NCI-H1930 (cell line): ENCODE data around the gene PIK3C2G.

ENCODE experiments used
- DNase-seq, 2 experiments: peaks; one replicate each; lab custom pipeline; 2025; lab: John Stamatoyannopoulos, UW

PIK3C2G gene

DNA sequence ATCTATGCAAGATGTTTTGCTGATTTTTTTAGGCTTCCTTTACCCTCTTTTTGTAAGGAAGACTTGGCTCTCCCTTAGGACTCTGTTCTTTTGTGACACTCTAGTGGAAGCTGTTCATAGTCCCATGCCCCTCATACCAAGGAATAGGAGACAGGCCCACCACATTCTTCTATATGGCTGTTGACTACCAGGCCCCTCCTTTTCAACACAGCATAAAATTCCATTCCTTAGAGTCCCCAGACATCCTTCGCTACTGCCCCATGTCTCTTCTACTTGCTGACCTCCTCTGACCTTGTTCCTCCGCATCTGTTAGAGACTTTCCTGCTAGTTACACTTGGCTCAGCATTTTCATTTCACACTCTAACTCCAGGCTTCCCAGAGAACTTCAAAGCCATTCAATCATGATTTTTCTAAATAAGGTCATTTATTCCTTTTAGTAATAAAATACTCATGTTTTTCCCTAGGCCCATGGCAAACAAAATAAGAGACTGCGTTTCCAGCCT, 9.7 kb downstream of the PIK3C2G start:
- DNase-seq, result no peak

DNA sequence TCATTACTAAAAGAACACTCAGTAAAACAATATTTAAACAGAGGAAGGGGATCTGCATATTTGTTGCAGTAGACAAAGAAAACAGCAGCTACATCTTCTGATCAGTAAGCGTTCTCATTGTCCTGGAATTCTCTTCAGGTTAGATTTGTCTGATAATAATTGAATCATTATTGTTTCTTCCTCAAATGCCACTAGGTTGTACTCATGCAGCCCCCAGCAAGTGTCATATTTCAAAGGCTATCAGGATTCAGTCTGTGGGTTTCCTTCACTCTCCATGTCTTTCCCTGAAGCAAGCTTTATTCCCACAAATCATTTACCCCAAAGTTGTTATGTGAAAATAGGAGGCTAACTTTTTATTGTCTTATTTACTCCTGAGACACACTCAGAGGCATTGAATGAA, 14.7 kb downstream of the PIK3C2G start:
- DNase-seq, result no peak

DNA sequence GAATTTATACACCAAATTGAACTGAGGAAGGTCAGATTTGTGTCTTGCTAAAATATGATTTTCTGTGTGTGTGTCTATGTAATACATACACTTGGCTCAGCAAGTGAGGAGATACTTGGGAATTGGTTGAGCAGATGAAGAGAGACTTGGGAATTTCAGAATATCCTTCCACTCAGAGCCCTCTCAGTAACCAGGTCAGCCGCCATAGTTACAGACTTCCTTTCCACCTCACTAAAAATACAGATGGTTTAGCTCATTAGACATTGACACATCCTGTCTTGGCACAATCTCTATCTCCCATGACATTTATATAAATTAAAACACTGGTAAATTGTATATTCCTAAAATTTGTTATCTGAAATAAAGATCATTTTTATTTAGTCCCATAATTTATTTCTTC, 15.9 kb downstream of the PIK3C2G start:
- no peak for DNase-seq

DNA sequence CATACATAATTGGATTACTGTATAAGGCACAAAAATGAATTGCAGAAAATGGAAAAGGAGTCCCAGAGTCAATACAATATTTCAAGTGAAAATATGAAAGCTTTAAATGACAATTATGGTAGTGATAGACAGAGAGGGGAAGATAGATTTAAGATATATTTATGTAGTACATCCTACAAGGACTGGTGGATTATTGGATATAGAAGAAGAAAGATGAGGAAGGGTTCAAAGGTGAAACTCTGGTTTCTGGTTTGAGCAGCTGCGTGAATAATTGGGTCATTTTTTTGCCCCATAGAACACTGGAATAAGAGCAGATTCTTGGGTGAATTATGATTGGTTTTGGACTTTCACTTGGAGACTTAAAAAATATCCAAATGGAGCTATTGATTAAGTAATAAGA, 19.4 kb downstream of the PIK3C2G start:
- no peak for DNase-seq

DNA sequence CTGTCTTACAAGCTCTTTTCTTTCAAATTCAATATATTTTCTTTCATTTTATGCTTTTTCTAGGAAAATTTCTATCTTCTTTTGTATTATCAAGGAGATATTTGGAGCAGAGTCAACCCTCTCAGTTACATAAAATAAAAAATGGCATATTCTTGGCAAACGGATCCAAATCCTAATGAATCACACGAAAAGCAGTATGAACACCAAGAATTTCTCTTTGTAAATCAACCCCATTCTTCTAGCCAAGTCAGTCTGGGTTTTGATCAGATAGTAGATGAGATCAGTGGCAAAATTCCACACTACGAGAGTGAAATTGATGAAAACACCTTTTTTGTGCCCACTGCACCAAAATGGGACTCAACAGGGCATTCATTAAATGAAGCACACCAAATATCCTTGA, 20.6 kb downstream of the PIK3C2G start:
- no peak for DNase-seq

DNA sequence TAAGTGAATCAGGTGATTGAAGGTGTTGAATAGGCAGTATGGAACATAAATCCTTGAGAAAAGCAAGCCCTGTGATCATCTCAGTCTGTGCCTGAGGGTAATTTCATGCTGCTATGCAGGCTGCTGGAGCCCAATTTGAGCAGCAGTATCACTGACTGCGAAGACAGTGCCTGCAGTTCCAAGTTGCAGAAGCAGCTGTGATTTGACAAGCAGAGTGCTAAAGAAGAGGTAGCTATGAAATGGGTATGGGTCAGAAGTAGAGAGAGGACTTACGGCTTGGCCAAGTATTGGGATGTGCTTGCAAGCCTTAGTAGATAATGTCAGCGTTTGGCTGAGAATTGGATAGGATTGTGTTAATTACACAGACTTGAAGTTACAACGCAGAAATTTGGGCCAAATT, 22.5 kb downstream of the PIK3C2G start:
- DNase-seq, result no peak

DNA sequence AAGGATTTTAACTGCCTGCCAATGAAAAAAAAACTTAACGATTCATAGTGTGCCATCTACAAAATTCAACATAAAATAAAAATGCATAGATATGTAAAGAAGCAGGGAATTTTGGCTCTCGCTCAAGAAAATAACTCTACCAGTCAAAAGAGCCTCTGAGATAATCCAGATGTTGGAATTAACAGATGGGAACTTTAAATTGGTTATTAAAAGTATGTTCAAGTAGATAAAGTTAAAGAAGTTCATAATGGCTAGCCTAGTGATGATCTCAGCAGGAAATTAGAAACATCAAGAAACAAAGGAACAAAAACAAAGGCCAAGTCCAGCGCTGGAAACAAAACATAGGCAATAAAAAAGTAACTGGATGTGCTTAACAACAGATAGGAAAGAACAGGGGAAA, 23.1 kb downstream of the PIK3C2G start:
- no peak for DNase-seq

DNA sequence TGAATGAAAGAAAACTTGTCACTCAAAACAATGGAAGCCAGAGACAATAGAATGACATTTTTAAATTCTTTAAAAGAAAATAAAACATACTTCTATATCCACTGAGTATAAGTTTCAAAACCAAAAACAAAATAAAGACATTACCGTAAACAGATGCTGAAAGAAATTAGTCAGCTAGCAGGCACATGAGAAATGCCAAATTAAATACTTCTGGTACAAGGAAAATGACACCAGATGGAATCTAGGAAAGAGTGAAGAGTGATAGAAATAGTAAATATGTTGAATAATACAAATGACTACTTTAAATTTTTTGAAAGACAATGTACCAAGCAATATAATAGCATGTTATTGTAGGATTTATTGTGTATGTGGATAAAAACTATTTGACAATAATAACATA, 23.8 kb downstream of the PIK3C2G start:
- DNase-seq, result no peak

DNA sequence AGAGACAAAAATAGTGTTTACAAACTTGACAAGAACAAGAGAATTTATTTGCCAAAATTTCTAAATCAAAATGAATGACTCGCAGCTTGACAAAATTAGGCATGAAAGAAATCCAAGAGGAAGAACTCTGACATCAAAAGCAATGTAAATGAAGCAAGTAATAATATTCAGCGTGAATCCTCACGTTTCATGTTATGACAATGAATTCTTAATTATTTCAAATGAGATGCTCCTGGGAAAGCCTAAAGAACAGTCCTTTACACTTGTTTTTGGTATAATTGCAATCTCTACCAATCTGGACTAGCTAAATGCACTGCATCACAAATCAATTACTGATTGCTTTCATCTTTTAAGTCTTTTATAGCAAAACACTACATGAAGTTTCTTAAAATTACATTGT, 29.1 kb downstream of the PIK3C2G start:
- no peak for DNase-seq

DNA sequence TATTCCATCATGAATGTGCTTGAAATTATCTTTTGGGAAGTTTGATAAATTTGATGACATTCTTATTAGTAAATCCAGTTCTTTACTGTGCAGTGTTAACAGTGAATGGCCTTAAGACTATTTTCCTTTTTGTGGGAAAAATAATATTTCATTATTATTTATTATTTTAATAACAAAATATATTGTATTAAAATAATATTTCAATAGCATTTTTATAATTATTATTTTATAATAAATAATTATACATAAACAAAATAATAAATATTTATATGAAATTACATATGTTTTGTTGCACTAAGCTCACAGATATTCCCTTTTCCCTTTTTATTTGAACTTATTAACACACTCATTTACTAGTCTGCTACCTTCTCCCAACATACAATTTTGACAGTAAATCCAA, 33.6 kb downstream of the PIK3C2G start:
- DNase-seq, result no peak

DNA sequence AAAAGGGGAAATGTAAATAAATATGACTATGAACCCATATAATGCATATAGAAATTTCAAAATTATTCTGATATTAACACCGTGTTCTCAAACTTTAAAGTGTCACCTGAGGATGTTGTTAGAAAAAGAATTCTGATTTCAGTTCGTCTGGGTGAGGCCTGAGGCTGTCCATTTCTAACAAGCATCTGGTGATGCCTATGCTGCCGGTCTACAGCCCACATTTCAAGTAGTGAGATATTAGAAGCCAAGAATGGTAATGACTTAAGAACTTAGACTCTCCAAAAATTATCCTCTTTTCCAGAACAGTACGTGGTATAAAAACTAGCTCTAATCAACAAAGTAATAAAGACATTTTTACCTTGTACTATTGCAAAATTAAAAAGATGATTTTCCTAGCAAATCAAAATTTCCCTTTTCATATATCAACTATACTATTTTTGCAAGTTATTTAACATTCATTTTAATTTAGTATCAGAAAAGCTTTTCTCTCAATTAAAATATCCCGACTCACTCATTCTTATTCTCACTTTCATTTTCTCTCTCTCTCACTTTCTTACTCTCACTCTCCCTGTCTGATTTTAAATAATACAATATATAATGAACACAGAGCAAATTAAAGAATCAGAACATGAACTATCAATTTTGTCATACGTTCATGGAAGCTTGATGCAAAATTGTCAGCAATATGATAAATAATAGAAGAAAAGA, 35.0 kb downstream of the PIK3C2G start:
- DNase-seq, result no peak

DNA sequence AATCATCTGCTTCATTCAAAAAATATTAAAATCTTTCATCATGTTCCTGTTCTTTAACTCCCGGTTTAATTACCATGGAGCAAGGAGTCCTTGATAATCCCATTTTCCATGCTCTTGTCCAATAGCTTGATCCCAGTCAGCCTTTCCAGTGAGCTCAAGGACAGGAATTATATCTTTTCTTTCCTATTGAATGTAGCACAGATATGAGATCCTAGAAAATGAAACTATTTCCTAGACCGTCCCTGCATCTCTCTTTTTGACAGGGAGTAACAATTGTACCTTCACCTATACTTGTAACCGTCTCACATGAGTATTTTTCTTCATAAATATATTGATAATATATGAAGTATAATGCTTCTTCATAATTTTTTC, 35.6 kb downstream of the PIK3C2G start:
- DNase-seq, result no peak

DNA sequence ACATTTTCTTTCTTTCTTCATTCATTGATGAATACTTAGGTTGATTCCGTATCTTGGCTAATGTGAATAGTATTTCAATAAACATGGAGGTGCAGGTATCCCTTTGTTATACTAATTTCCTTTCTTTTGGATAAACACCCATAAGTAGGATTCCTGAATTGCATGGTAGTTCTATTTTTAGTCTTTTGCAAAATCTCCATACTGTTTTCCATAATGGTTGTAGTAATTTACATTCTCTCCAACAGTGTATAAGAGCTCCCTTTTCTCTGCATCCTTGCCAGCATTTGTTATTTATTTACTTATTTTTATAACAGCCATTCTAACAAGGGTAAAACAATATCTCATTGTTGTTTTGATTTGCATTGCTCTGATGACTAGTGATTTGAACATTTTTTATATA, 36.6 kb downstream of the PIK3C2G start:
- DNase-seq, result no peak

DNA sequence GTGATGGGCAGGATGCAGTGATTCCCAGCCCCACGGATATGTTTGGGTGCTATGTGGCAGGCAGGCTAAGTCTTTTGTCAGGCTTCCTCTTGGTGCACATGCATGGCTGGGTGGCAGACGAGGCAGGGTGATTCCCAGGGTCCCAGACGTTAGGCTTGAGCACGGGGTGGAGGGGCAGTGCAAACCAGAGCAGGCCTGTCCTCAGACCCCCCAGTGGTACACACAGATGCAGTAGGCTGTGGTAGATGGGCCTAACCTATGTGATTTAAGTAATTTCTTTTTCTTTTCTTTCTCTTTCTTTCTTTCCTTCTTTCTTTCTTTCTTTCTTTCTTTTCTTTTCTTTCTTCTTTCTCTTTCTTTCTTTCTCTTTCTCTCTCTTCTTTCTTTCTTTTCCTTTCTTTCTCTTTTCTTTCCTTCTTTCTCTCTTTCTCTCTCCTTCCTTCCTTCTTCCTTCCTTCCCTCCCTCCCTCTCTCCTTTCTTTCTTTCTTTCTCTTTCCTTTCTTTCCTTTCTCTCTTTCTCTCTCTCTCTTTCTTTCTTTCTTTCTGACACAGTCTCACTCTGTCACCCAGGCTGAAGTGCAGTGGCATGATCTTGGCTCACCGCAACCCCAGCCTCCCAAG, 41.6 kb downstream of the PIK3C2G start:
- DNase-seq, result no peak

DNA sequence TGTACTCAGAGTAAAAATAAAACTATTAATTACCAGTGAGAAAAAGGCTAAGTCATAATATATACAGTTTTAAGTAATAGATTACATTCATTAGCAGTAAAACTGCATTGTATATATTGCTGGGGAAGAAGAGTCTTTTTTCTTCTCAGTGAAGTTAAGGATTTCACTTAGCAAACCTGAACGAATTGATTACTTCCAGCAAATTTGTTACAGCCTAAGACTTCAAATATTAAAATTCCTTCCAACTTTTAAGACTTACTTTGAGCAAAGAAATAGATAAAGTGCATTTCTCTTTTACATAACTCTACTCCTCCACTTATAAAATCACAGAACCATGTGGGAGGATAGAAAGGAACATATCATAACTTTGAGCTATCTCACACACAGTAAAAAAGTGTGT, 43.3 kb downstream of the PIK3C2G start:
- DNase-seq, result no peak

DNA sequence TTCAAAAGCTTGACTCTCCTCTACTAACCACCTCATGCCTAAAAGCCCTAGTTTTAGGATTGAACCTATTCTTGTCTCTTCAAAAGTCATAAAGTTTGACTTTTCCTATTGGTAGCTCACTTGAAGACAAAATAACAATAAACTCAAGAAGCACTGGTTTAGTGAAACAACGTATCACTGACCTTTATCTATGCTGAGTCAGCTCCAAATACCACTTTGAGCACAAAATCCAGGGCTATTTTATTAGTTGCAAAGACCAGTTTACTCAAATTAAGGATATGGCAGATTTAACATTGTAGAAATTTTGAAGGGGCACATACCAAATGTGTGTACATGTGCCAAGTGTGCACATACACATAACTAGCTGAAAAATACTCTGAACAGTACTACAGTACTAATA, 45.0 kb downstream of the PIK3C2G start:
- DNase-seq, result no peak

DNA sequence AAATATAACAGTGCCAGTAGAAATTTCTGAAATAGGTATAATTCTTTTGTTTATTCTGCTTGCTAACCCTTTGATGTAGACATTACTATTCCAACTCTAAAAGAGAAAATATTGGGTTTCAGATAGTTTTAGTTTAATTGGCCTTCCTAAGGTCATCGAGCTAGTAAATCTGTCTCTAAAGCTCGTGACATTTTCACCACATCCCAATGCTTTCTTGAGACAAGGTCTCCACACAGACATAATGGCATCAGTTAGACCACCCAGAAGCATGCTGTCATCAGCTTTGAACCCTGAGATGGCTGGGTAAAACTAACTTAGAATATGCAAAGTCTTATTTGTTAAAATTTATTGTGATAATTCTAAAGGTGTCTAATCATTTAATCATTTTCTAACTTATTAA, 52.0 kb downstream of the PIK3C2G start:
- no peak for DNase-seq

DNA sequence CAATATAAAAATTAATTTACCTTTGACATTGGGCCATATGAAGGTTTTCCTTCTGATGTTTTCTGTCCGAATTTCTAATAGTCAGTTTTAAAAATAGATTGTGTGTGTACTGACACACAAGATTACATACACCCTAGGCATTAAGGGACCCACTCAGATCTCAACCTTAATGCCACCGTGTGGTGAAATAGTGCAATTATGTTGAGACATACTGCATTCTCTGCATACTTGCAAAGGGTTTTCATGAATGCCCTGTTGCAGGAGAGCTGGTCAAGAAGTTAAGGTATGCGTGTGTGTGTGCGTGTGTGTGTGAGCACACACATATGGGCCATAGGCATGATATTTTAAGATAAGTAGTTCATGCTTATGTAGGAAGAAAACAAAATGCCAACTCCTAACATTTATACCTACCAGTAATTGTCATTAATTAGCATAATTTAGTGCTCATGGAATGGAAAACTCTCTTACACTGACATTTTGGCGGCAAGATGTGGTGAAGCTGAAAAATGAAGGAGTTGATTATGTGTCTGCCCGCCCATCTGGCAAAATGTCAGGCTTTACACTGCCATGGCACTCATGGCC, 58.8 kb downstream of the PIK3C2G start:
- DNase-seq, result no peak

DNA sequence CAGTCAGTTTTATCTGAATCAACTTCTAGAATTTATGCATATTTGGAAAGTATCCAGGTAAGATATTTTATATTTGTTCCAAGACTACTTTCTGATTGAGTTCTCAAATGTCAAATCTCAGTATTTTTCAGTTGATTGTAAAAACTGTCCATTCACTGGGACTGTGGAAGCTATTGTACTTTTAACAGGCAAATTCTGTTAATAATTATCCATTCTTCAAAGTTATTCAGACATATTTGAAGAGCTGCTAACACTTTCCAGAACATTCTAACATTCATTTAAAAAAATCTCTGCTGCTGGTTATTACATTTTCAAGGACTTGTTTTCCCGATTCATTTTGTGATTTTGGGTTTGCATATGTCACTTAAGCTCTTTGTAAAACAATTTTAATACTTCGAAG, 59.7 kb downstream of the PIK3C2G start:
- DNase-seq, result no peak

DNA sequence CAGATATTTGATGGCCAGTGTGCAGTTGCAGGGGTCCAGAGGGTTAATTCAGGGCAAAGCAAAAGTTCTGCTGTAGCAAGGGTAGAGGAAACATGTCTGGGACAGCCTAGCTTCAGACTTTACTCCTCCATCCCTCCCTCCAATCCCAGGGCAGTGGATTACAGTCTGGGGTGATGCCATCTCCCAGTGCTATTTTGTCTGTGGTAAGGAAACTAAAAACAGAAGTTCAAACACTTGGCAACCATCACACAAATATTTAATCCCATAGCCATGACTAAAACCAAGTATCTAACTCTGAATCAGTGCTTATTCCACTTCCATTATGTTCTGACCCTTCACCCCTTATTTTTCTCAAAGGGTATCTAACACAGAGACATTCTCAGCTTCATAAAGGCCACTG, 61.8 kb downstream of the PIK3C2G start:
- DNase-seq, result no peak

DNA sequence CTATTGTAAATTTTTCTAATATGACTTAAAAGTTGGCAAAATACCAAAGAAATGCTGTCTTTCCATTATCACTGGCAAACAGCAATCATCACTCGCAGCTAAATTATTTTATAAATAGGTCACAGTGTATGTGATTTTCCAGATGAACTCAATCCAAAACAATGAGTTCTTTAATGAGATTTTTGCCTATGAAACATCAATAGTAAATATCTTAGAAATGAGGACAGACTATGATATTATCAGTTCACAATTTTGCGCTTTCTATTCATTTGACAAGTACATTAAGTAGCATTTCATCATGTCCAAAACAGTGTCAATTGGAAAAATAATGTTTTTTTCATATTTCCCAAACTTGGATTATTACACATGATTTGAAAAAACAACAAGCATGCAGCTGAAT, 65.7 kb downstream of the PIK3C2G start:
- no peak for DNase-seq

DNA sequence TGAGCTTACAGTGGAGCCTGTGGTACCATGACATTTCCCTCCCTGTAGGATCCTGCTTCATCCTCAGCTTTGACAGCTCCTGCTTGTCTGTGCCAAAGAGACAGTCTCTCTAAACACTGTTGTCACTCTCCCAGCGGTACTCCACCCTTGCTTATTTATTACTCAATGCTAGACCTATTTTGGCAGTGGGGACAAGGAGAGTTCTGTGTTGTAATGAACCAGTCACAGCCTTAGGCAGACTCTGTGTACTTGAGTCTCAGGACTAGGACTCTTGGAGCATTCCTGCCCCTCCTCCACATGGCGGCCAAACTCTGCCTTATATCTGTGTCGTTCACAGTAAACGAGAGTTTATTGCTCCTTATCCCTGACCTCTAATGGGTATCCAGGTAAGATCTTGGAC, 70.9 kb downstream of the PIK3C2G start:
- no peak for DNase-seq

DNA sequence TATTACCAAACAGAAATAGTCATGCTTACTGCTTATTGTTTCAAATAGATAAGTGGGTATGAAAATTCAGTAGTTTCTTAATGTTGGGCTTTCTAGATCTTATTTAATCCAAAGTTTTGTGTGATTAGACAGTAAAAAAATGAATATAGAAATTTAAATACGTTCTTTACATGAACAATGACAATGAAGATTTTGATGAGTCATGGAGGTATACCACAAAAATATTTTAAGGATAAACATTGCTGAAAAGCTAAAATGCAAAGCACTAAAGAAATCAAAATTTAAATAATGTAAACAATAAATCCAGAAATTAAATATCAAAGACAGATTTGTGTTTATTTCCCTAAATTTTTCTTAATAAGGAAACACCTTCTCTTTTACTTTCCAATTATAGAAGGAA, 78.3 kb downstream of the PIK3C2G start:
- no peak for DNase-seq

DNA sequence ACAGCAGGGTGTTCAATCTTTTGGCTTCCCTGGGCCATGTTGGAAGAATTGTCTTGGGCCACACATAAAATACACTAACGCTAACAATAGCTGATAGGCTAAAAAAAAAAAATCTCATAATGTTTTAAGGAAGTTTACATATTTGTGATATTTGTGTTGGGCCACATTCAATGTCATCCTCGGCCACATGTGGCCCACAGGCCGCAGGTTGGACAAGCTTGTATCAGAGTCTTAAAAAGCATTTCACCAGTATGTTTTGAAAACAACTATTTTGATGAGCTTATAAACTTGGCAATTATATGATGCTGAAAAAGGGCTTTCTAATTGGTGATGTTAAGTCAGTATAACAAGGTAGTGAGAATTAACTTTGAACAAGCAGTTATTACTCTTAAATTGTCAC, 78.9 kb downstream of the PIK3C2G start:
- no peak for DNase-seq
